Activated T-helper 9 cell treated with anti-CD3 and anti-CD28 coated beads, Interleukin-2, amount 50 U/mL, for 16 hours (primary cell): Measurements from ENCODE around the gene GLIS1.

Experiments used
- DNase-seq: peaks from one replicate; pipeline ENCODE4 v3.0.0-alpha.2; 2020; ENCODE audit warnings: low read depth

The GLIS1 gene

GRCh38 chr1:53638360-53639035, 100.5 kb downstream of the GLIS1 start:
- no peak for DNase-seq

GRCh38 chr1:53637511-53638359, 101.2 kb downstream of the GLIS1 start:
- no peak for DNase-seq

GRCh38 chr1:53636621-53637171, 102.3 kb downstream of the GLIS1 start:
- DNase-seq, result no peak

- no peak for DNase-seq
These were observed 104.4 kb downstream of the GLIS1 start for GRCh38 chr1:53634571-53634979.

- no peak for DNase-seq
These were observed 105.8 kb downstream of the GLIS1 start for GRCh38 chr1:53633073-53633704.

GRCh38 chr1:53631622-53632310, 107.2 kb downstream of the GLIS1 start:
- DNase-seq, result no peak

GRCh38 chr1:53629101-53629691, 109.8 kb downstream of the GLIS1 start:
- no peak for DNase-seq

- DNase-seq, result no peak
These were observed 110.5 kb downstream of the GLIS1 start for GRCh38 chr1:53628286-53628955.

- DNase-seq, result no peak
These were observed 111.3 kb downstream of the GLIS1 start for GRCh38 chr1:53627666-53628065.

GRCh38 chr1:53627031-53627430, 111.9 kb downstream of the GLIS1 start:
- no peak for DNase-seq

- DNase-seq, result no peak
These were observed 112.3 kb downstream of the GLIS1 start for GRCh38 chr1:53626616-53627015.

GRCh38 chr1:53625766-53626520, 113.0 kb downstream of the GLIS1 start:
- no peak for DNase-seq

- DNase-seq, result no peak
These were observed 113.9 kb downstream of the GLIS1 start for GRCh38 chr1:53625049-53625448.

- no peak for DNase-seq
These were observed 116.4 kb downstream of the GLIS1 start for GRCh38 chr1:53622531-53622930.

- DNase-seq, result no peak
These were observed 117.8 kb downstream of the GLIS1 start for GRCh38 chr1:53621144-53621543.

GRCh38 chr1:53620061-53620855, 118.7 kb downstream of the GLIS1 start:
- no peak for DNase-seq

GRCh38 chr1:53619367-53620060, 119.5 kb downstream of the GLIS1 start:
- no peak for DNase-seq

- DNase-seq, result no peak
These were observed 120.2 kb downstream of the GLIS1 start for GRCh38 chr1:53618500-53619366.
